ENCODE results near the gene IGF2BP2.
"Not testable (repeated sequence)": the region's sequence is repeated elsewhere in the genome, so short reads cannot be mapped to it uniquely, and the experiment has no call there.

The IGF2BP2 gene

GRCh38 chr3:185663929-185664328 lies 160.9 kb downstream of the IGF2BP2 start:
- no peak overlapping the region for H3K4me3 ChIP-seq (replicated peaks; ENCODE audit: insufficient read depth, low read length)
- H3K27me3 ChIP-seq (ENCODE audit: insufficient read depth, poor library complexity, severe bottlenecking) = peaks cover 7% of the 10 kb centered on the region
- no peak for TF ChIP-seq GABPA (IDR thresholded peaks at IDR 0.05; ENCODE audit: low read depth)
- no peak overlapping the region for H3K27ac ChIP-seq (replicated peaks)
- DNase-seq (ENCODE audit: low read depth in 1 of 2, low spot score in 1 of 2) = no peak

GRCh38 chr3:185661772-185662171 lies 163.1 kb downstream of the IGF2BP2 start:
- no peak for DNase-seq (ENCODE audit: low read depth in 1 of 2, low spot score in 1 of 2)
- H3K27me3 ChIP-seq (ENCODE audit: insufficient read depth, poor library complexity, severe bottlenecking) = peaks cover 7% of the 10 kb centered on the region
- no peak overlapping the region for H3K4me3 ChIP-seq (replicated peaks; ENCODE audit: insufficient read depth, low read length)
- no peak overlapping the region for H3K27ac ChIP-seq (replicated peaks)
- TF ChIP-seq CTCF (IDR thresholded peaks at IDR 0.05; ENCODE audit: insufficient read depth, low read length) = no peak
- TF ChIP-seq GABPA (IDR thresholded peaks at IDR 0.05; ENCODE audit: low read depth) = no peak
- no peak for TF ChIP-seq POLR2AphosphoS5 (IDR thresholded peaks at IDR 0.05; ENCODE audit: low read depth)
- TF ChIP-seq SPI1 (IDR thresholded peaks at IDR 0.05; ENCODE audit: borderline replicate concordance, low read depth) = no peak
- no peak for TF ChIP-seq REST (IDR thresholded peaks at IDR 0.05; ENCODE audit: insufficient replicate concordance, low read depth)

- not testable (repeated sequence) for H3K27ac ChIP-seq (replicated peaks); H3K4me3 ChIP-seq (replicated peaks; ENCODE audit: insufficient read depth, low read length); H3K27me3 ChIP-seq (ENCODE audit: insufficient read depth, poor library complexity, severe bottlenecking); DNase-seq (ENCODE audit: low read depth in 1 of 2, low spot score in 1 of 2)
Observed at GRCh38 chr3:185661296-185661695, 163.5 kb downstream of the IGF2BP2 start.

- DNase-seq (ENCODE audit: low read depth in 1 of 2, low spot score in 1 of 2) = peak; percentile 50 to 73
- Histone ChIP-seq H3K27ac (replicated peaks) (no peak overlapping the region), H3K27me3 (ENCODE audit: insufficient read depth, poor library complexity, severe bottlenecking) (peaks cover 2% of the 10 kb centered on the region), H3K4me3 (replicated peaks; ENCODE audit: insufficient read depth, low read length) (no peak overlapping the region)
- TF ChIP-seq CTCF (IDR thresholded peaks at IDR 0.05; ENCODE audit: insufficient read depth, low read length) (peak; percentile 100), POLR2AphosphoS5 (IDR thresholded peaks at IDR 0.05; ENCODE audit: low read depth) (no peak)
Observed at GRCh38 chr3:185659942-185660921, 164.6 kb downstream of the IGF2BP2 start.

- H3K27me3 ChIP-seq (ENCODE audit: insufficient read depth, poor library complexity, severe bottlenecking) = peaks cover 2% of the 10 kb centered on the region
- no peak for DNase-seq (ENCODE audit: low read depth in 1 of 2, low spot score in 1 of 2)
- no peak overlapping the region for H3K27ac ChIP-seq (replicated peaks)
- TF ChIP-seq REST (IDR thresholded peaks at IDR 0.05; ENCODE audit: insufficient replicate concordance, low read depth) (no peak), CTCF (IDR thresholded peaks at IDR 0.05; ENCODE audit: insufficient read depth, low read length) (no peak), SPI1 (IDR thresholded peaks at IDR 0.05; ENCODE audit: borderline replicate concordance, low read depth) (no peak), GABPA (IDR thresholded peaks at IDR 0.05; ENCODE audit: low read depth) (no peak), POLR2AphosphoS5 (IDR thresholded peaks at IDR 0.05; ENCODE audit: low read depth) (no peak)
- no peak overlapping the region for H3K4me3 ChIP-seq (replicated peaks; ENCODE audit: insufficient read depth, low read length)
Observed at GRCh38 chr3:185658943-185659342, 165.9 kb downstream of the IGF2BP2 start.

Data from HL-60 (cell line).